Chondrocyte (in vitro differentiated cells): ENCODE results near the gene RAPGEF5. TPM values are rescaled to one million over a fixed set of nuclear protein-coding genes. Genes with fewer than 3 reads are reported as not detected.

Source experiments
- DNase-seq: peaks from one replicate; pipeline ENCODE4 v3.0.0; 2021; ENCODE audit warnings: mixed read lengths, low spot score
- H3K27ac Mint-ChIP-seq: one replicate; pipeline ENCODE4 v1.8.0; 2021; ENCODE audit warnings: mild to moderate bottlenecking, moderate library complexity, mixed read lengths; ENCODE audit not compliant: unreplicated experiment
- H3K27me3 Mint-ChIP-seq: 2 replicates; pipeline ENCODE4 v1.8.0; 2021; ENCODE audit warnings: low read depth, mixed read lengths
- H3K36me3 Mint-ChIP-seq: 2 replicates; pipeline ENCODE4 v1.8.0; 2021; ENCODE audit warnings: low read depth, mixed read lengths
- H3K4me1 Mint-ChIP-seq: 2 replicates; pipeline ENCODE4 v1.8.0; 2021; ENCODE audit warnings: low read depth, mild to moderate bottlenecking, mixed read lengths
- H3K4me3 Mint-ChIP-seq: one replicate; pipeline ENCODE4 v1.8.0; 2021; ENCODE audit warnings: mild to moderate bottlenecking, moderate library complexity, mixed read lengths; ENCODE audit not compliant: unreplicated experiment
- H3K9me3 Mint-ChIP-seq: 2 replicates; pipeline ENCODE4 v1.8.0; 2021; ENCODE audit warnings: low read depth, mixed read lengths
- CTCF ChIP-seq: fragments of 200-600 bp; sonication (generic); IDR thresholded peaks from 2 replicates; pipeline ENCODE4 v1.5.0; 2021; ENCODE audit warnings: antibody characterized with exemption, mild to moderate bottlenecking, moderate library complexity
- total RNA-seq: library from RNA; stranded (reverse); gene quantifications from 3 replicates; pipeline ENCODE4 v1.2.1, GENCODE V29; 2021

The RAPGEF5 gene
- total RNA-seq, 1 donor from 2014 or later: 2.2 TPM

DNA sequence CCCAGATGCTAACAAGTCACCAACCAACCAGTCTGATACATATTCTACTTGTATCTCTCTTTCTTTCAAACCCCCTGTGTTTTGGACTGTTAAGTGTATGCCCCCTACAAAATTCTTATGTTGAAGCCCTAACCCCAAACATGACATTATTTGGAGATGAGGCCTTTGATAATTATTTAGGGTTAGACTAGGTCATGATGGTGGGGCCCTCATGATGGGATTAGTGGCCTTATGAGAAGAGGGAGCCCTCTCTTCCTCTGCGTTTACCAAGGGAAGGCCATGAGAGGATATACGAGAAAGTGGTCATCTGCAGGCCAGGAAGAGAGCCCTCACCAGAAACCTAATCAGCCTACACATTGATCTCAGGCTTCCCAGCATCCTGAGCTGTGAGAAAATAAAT, 2.5 kb downstream of the RAPGEF5 start:
- Mint-ChIP-seq H3K27ac (no peak overlapping the region), H3K9me3 (peaks cover 20% of the 10 kb centered on the region), H3K27me3 (peaks cover 18% of the 10 kb centered on the region), H3K4me1 (peaks cover 15% of the 10 kb centered on the region), H3K36me3 (peaks cover 2% of the 10 kb centered on the region), H3K4me3 (no peak overlapping the region)
- no peak for DNase-seq
- no peak for TF ChIP-seq CTCF

GRCh38 chr7:22352887-22353286, 4.1 kb downstream of the RAPGEF5 start:
- TF ChIP-seq CTCF: no peak
- peaks cover 15% of the 10 kb centered on the region for H3K4me1 Mint-ChIP-seq
- no peak for DNase-seq
- no peak overlapping the region for H3K27ac Mint-ChIP-seq
- no peak overlapping the region for H3K4me3 Mint-ChIP-seq
- peaks cover 3% of the 10 kb centered on the region for H3K36me3 Mint-ChIP-seq
- peaks cover 19% of the 10 kb centered on the region for H3K27me3 Mint-ChIP-seq
- peaks cover 20% of the 10 kb centered on the region for H3K9me3 Mint-ChIP-seq

DNA sequence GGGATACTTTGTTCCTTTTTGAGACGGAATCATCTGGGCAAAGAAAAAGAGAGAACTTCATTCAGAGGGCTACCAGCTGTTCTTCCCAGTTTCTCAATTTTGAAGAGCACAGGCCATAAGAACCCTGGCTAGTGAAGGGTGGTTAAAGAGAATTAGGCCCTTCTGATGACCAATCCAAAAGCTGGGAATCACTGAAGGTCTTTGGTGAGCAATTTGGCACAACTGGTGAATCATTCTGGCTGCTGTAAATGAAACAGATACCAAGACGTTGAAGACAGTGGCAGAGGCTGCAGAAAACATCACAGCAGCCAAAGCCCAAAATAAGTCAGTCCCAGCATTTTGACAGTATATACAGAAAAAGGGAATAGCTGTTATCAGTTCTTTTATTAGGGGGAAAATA, 5.1 kb downstream of the RAPGEF5 start:
- DNase-seq: no peak

GRCh38 chr7:22351329-22351692, 5.6 kb downstream of the RAPGEF5 start:
- Mint-ChIP-seq H3K27me3 (peaks cover 16% of the 10 kb centered on the region), H3K27ac (no peak overlapping the region), H3K36me3 (peaks cover 3% of the 10 kb centered on the region), H3K9me3 (peaks cover 20% of the 10 kb centered on the region), H3K4me3 (no peak overlapping the region), H3K4me1 (peaks cover 8% of the 10 kb centered on the region)
- no peak for DNase-seq
- no peak for TF ChIP-seq CTCF

More for the DNA sequence above, 5.1 kb downstream of the RAPGEF5 start:
- TF ChIP-seq CTCF: no peak
- peaks cover 20% of the 10 kb centered on the region for H3K9me3 Mint-ChIP-seq
- H3K4me3 Mint-ChIP-seq: no peak overlapping the region
- H3K36me3 Mint-ChIP-seq: peaks cover 3% of the 10 kb centered on the region
- H3K4me1 Mint-ChIP-seq: peaks cover 8% of the 10 kb centered on the region
- H3K27me3 Mint-ChIP-seq: peaks cover 16% of the 10 kb centered on the region
- H3K27ac Mint-ChIP-seq: no peak overlapping the region

- Mint-ChIP-seq H3K9me3 (peaks cover 20% of the 10 kb centered on the region), H3K36me3 (peaks cover 3% of the 10 kb centered on the region), H3K27ac (no peak overlapping the region), H3K4me3 (no peak overlapping the region), H3K27me3 (peaks cover 16% of the 10 kb centered on the region), H3K4me1 (peaks cover 3% of the 10 kb centered on the region)
- no peak for TF ChIP-seq CTCF
- DNase-seq: no peak
Observed at GRCh38 chr7:22350466-22351328, 6.3 kb downstream of the RAPGEF5 start.
